Adrenal gland (tissue), 5 donors: ENCODE data around the gene SMC5.

Experiments used
- CTCF ChIP-seq, 6 experiments: fragments of 450-650 bp in 4 of 6; fragments of 200-600 bp in 2 of 6; sonication (generic) in 1 of 6; IDR thresholded peaks; 1 replicate in 5 of 6; 2 replicates in 1 of 6; pipeline versions ENCODE4 v1.5.1 to v1.8.0; 2016 to 2021; ENCODE audit warnings: antibody characterized with exemption in 6 of 6, mild to moderate bottlenecking in 2 of 6, moderate library complexity in 1 of 6
- POLR2A ChIP-seq, 2 donors: fragments of 450-650 bp; IDR thresholded peaks; one replicate each; pipeline ENCODE4 v1.6.1; 2017; ENCODE audit warnings: antibody characterized with exemption in 2 of 2, mild to moderate bottlenecking in 2 of 2, moderate library complexity in 1 of 2
- donor health status: DM: no; HTN: no; CAD: no.

GRCh38 chr9:70258692-70259511 is at the start of gene SMC5:
- no peak for TF ChIP-seq CTCF (IDR thresholded peaks at IDR 0.05)
- peak; percentile 95 to 96 for TF ChIP-seq POLR2A (IDR thresholded peaks at IDR 0.05)
